HL-60 (cell line): ENCODE results near the gene PDE1C.
A peak's percentile ranks its signal among the peaks of the same experiment; 100 is the strongest.

Source experiments
- DNase-seq, 2 experiments: peaks; one replicate each; pipeline ENCODE4 v3.0.0-alpha.2; 2010 to 2020; ENCODE audit warnings: low read depth in 1 of 2, low spot score in 1 of 2
- H3K27ac ChIP-seq: fragments of 250-450 bp; sonication (Bioruptor Pico); replicated peaks from 2 replicates; pipeline ENCODE4 v1.5.1; 2020; ENCODE audit warnings: mild to moderate bottlenecking, moderate library complexity
- H3K27me3 ChIP-seq: fragments of 250-450 bp; sonication (Bioruptor Pico); 2 replicates; pipeline ENCODE4 v1.5.1; 2021; ENCODE audit warnings: mild to moderate bottlenecking, moderate library complexity; ENCODE audit not compliant: insufficient read depth, poor library complexity, severe bottlenecking
- H3K4me3 ChIP-seq: replicated peaks from 2 replicates; pipeline ENCODE4 v1.5.1; 2011; ENCODE audit warnings: mild to moderate bottlenecking, control low read depth, low read length; ENCODE audit not compliant: insufficient read depth
- GABPA ChIP-seq: IDR thresholded peaks from 2 replicates; pipeline ENCODE4 v1.6.1; 2012; ENCODE audit warnings: low read depth
- POLR2AphosphoS5 ChIP-seq: IDR thresholded peaks from 2 replicates; pipeline ENCODE4 v1.6.1; 2012; ENCODE audit warnings: low read depth
- SPI1 ChIP-seq: IDR thresholded peaks from 2 replicates; pipeline ENCODE4 v1.6.1; 2012; ENCODE audit warnings: low read depth, mild to moderate bottlenecking, borderline replicate concordance
- TF ChIP-seq, protein P1 (sequence below): IDR thresholded peaks from 2 replicates; pipeline ENCODE4 v1.6.1; 2012; ENCODE audit warnings: low read depth; ENCODE audit not compliant: insufficient replicate concordance
- TF ChIP-seq, protein P2 (sequence below): IDR thresholded peaks from one replicate; pipeline ENCODE4 v1.5.1; 2011; ENCODE audit warnings: low read length, control low read depth, inconsistent platforms; ENCODE audit not compliant: insufficient read depth

PDE1C gene

DNA sequence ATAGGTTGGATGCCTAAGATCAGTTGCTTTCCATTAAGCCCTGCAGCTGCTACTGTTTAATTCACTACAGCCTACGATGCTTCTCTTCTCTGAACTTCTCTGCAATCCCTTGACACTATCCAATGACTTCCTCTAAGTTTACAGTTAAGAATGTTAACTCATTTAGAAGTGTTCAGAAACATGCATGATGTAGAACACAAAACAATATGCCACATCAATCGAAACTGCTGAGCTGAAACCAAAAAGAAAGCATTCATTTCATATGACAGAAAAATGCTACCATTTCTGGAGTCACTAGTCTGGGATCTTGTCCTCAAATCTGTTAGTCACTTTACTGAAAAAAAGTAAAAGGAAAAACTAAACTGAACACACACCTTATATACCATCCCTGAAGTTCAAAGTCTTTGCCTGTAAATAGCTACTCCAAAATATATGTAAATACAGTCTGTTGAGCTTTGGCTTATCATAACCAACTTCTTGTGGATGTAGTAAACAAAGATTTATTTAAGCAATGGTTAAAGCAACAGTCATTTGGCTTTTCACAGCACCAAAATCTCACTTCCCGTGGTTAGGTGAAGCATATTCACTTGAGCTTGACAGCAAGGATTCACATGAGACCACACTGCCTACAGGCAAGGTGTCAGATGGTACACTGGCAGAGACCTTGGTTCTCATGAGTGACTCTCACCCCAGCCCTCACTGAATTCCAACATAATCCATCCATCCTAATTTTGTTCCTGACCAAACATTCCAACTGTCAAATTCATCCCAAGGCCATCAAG is 196.2 kb downstream of the PDE1C start:
- no peaks in the 10 kb centered on the region for H3K27me3 ChIP-seq
- H3K4me3 ChIP-seq = no peak overlapping the region
- no peak for DNase-seq
- peak overlapping the region; percentile 75; the same call in 1 of the 2 replicates for H3K27ac ChIP-seq
- TF ChIP-seq SPI1 (no peak), GABPA (no peak), POLR2AphosphoS5 (no peak)
- TF ChIP-seq, protein P1, sequence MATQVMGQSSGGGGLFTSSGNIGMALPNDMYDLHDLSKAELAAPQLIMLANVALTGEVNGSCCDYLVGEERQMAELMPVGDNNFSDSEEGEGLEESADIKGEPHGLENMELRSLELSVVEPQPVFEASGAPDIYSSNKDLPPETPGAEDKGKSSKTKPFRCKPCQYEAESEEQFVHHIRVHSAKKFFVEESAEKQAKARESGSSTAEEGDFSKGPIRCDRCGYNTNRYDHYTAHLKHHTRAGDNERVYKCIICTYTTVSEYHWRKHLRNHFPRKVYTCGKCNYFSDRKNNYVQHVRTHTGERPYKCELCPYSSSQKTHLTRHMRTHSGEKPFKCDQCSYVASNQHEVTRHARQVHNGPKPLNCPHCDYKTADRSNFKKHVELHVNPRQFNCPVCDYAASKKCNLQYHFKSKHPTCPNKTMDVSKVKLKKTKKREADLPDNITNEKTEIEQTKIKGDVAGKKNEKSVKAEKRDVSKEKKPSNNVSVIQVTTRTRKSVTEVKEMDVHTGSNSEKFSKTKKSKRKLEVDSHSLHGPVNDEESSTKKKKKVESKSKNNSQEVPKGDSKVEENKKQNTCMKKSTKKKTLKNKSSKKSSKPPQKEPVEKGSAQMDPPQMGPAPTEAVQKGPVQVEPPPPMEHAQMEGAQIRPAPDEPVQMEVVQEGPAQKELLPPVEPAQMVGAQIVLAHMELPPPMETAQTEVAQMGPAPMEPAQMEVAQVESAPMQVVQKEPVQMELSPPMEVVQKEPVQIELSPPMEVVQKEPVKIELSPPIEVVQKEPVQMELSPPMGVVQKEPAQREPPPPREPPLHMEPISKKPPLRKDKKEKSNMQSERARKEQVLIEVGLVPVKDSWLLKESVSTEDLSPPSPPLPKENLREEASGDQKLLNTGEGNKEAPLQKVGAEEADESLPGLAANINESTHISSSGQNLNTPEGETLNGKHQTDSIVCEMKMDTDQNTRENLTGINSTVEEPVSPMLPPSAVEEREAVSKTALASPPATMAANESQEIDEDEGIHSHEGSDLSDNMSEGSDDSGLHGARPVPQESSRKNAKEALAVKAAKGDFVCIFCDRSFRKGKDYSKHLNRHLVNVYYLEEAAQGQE = no peak
- TF ChIP-seq, protein P2, sequence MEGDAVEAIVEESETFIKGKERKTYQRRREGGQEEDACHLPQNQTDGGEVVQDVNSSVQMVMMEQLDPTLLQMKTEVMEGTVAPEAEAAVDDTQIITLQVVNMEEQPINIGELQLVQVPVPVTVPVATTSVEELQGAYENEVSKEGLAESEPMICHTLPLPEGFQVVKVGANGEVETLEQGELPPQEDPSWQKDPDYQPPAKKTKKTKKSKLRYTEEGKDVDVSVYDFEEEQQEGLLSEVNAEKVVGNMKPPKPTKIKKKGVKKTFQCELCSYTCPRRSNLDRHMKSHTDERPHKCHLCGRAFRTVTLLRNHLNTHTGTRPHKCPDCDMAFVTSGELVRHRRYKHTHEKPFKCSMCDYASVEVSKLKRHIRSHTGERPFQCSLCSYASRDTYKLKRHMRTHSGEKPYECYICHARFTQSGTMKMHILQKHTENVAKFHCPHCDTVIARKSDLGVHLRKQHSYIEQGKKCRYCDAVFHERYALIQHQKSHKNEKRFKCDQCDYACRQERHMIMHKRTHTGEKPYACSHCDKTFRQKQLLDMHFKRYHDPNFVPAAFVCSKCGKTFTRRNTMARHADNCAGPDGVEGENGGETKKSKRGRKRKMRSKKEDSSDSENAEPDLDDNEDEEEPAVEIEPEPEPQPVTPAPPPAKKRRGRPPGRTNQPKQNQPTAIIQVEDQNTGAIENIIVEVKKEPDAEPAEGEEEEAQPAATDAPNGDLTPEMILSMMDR = no peak

DNA sequence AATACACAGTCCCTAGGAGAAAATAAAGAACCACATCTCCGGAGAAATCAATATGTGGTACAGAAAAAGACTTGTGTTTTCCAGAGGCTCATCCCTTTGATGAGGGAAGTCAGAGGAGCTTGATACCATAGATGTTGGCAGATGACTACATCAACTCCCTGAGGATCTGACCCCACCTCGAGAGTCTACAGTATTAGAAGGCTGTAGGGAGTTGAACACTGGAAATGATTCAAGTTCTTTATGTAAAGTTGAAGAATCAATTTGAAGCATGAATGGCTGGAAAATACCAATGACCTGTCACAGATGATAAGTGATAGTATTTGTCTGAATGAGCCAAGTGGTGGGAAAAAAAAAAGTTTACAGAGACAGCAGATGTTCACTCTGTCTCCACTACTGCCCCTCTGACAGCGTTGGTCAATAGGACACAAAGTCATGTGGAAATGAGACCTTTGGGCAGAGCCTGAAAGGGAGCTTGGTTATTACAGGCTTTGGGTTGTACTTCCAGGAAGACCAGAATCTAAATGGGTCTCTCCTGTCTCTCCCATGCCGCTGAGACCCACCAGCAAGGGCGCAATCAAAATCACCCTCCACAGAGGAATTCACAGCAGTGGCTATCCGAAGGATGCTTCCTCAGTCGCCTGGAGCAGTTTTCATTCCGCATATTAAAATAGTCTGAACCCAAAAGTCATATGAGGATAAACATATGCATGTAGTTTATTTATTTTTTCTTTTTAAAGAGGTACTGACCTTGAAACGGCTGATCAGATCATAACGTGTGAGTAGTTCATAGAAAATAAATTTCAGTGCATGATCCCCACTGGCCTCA is 197.4 kb downstream of the PDE1C start:
- TF ChIP-seq GABPA (no peak), POLR2AphosphoS5 (no peak)
- Histone ChIP-seq H3K27ac (no peak overlapping the region), H3K27me3 (no peaks in the 10 kb centered on the region), H3K4me3 (no peak overlapping the region)
- DNase-seq = no peak

DNA sequence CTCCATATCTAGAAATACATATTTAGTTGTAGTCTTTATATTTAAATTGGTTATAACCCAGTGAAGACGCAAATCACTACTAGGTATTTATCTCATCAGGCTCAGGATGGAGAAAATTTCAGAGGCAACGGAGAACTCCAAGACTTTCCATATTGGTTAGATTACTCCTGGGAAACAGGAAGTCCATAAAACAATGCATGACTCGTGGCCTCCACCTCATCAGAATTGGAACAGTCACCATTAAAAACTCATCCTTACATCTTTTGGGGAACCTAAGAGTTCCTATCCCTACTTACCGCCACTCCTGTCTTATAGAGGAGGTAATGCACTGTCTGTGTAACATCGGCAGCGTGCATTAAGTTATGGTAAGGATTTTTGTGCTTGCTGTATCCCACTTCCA is 205.6 kb downstream of the PDE1C start:
- DNase-seq = no peak
- no peak overlapping the region for H3K4me3 ChIP-seq
- no peak overlapping the region for H3K27ac ChIP-seq
- no peaks in the 10 kb centered on the region for H3K27me3 ChIP-seq
- no peak for TF ChIP-seq GABPA

DNA sequence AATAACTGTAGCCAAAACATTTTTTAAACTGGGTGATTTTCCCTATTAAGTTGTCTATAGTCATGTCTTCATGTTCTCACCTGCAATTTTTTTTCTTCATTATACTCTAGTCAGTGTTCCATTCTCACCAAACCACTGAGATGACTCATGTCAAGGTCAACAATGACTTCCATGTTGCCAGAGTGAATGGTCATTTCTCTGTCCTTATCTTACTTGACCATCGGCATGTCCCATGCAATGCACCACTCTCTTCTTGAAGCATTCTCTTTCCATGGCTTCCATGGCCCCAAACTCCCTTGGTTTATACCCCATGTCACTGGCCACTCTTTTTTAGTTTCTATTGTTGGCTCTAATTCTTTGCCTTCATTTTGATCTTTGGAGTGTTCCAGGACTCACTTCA is 209.3 kb downstream of the PDE1C start:
- H3K27me3 ChIP-seq = no peaks in the 10 kb centered on the region
- DNase-seq = no peak
- H3K27ac ChIP-seq = no peak overlapping the region
- H3K4me3 ChIP-seq = no peak overlapping the region
- TF ChIP-seq, protein P1 = no peak
- TF ChIP-seq, protein P2 = no peak
- TF ChIP-seq SPI1 = no peak
